Activated CD8-positive, alpha-beta memory T cell treated with anti-CD3 and anti-CD28 coated beads for 36 hours (primary cell): Measurements from ENCODE around the gene CPA5. TPM values are rescaled to one million over a fixed set of nuclear protein-coding genes. Genes with fewer than 3 reads are reported as not detected.

Source experiments
- CTCF ChIA-PET: fragments of 350-600 bp; sonication (Branson Sonifier 250); formaldehyde crosslinking; loops from one replicate; lab custom pipeline; 2021; ENCODE audit warnings: antibody characterized with exemption; lab: Charles Lee
- POLR2A ChIA-PET: fragments of 350-600 bp; sonication (Branson Sonifier 250); formaldehyde crosslinking; loops from one replicate; lab custom pipeline; 2021; ENCODE audit warnings: antibody characterized with exemption; lab: Charles Lee
- total RNA-seq, 2 experiments: library from RNA; stranded (reverse); gene quantifications; one replicate each; pipeline ENCODE4 v1.2.3, GENCODE V29; 2021

The CPA5 gene
- total RNA-seq, 2 experiments from 2014 or later, result 2.1 to 3.2 TPM

DNA sequence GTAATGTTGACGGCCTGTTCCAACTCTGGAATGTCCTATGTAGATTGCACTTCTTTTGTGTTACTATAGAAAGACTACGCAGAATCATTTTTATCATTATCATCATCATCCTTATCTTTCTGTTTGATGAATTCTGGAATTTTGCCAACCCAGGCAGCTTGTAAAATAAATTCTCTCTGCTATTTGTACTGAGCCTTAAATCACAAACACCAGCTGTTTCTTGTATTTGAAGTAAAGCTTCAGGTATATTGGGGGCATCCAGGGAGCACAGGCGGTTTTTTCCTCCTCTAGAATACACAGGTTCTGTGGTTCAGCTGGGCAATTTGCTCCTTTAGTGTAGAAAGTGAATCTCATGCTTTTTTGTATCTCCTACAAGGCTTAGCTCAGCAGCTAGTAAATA is 14.9 kb upstream of the CPA5 start:
- ChIA-PET CTCF (no interaction called here), POLR2A (no interaction called here)

DNA sequence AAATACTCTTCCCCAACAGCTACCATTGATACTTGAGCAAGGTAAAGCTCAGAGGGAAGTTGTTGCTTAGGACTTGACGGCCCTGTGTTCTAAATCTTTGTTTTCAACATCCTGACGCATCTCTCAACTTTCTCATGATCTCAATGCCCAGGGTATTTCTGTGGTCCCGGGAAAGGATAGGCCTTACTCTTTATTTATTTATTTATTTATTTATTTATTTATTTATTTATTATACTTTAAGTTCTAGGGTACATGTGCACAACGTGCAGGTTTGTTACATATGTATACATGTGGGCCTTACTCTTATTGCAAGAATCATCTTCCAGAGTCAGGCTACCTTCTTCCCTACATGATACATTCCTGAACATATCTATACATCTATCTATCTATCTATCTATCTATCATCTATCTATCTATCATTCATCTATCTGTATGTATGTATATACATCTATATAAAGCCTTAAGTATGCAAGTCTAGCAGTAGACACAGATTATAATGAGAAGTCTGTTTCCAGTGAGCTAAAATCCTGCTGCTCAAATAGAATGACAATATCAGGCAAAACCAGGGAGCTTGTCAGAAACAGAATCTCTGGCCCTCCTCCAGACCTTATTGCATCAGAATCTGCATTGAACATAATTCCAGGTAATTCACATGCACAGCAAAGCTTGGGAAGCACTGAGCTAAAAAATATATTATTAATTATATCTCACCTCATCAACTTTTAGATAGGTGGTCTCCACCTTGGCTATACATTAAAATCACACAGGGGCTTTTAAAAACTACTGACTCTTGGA is 12.2 kb upstream of the CPA5 start:
- POLR2A ChIA-PET, result no interaction called here
- CTCF ChIA-PET, result no interaction called here

DNA sequence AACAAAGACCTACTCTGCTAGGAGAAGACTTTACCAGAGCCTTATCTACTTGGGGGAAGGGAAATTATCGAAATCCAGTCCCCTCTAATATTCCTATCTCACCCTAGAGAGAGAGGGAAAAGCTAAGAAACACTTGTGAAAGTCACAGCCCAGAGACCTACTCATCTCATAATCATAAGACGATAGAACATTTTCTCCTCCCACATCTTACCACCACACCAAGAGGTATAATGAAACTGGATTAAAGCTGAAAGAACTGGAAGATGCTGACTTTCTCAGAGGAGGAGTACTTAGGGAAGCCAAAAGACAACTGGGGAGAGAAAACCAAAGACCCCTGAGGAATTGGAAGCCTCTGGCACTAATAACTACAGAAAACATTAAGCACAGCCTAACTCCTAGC is 10.8 kb upstream of the CPA5 start:
- POLR2A ChIA-PET, result no interaction called here
- CTCF ChIA-PET, result no interaction called here

DNA sequence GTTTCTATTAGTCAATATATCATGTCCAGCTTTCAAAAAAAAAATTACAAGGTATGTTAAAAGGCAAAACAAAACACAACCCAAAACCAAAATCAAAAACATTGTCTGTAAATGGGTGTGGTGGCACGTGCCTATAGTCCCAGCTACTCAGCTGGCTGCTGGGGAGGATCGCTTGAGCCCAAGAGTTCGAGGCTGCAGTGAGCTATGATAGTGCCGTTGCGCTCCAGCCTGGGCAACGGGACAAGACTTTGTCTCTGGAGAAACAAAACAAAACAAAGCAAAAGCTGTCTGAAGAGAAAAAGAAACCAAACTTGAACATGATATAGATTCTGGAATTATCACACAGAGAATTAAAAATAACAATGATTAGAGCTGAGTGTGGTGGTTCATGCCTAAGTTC is 10.3 kb upstream of the CPA5 start:
- POLR2A ChIA-PET, result no interaction called here
- CTCF ChIA-PET, result no interaction called here

DNA sequence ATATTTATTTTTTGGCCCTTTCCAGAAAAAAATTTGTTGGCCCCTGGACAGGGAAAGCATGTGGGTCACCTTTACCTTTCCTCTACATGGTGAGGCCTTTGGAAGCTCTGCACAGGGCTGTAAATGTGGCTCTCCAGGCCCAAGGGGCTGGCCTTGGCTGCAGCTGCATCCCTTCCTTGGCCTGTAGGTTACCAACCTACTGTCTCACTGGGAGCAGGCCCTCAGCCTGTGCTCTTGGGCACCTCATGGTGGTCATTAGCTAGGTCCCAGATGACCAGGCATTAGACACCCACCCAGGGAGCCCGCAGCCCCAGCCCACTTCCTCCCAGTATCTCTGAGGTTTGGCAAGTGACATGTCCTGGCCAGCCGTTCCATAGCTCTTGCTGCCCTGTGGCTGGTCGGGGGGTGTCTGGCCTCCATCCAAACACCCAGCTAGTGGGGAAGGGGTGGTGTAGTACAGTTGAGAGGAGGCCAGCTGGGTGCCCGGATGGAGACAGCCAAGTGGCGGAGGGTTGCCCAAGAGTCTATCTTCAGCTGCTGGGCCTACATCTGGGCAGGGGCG is 7.1 kb upstream of the CPA5 start:
- POLR2A ChIA-PET, result no interaction called here
- CTCF ChIA-PET, result no interaction called here

DNA sequence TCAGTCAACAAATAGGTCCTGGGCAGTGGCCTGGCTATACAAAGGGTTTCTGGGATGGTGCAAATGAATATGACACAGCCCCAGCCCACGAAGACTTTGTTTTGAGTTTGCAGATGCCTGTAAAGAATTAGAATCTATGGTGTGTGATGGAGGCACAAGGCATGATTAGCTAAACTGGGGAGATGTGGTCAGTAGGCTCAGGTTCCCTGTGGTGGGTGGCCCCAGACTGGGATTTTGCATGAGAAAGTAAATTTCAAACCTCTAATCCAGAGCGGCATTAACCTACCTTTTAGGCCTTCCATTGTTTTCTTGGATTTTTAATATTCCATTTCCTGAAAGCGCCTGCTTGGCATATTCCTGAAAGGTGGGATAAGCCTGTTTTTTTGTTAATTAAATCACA is 6.4 kb upstream of the CPA5 start:
- POLR2A ChIA-PET, result no interaction called here
- CTCF ChIA-PET, result no interaction called here

DNA sequence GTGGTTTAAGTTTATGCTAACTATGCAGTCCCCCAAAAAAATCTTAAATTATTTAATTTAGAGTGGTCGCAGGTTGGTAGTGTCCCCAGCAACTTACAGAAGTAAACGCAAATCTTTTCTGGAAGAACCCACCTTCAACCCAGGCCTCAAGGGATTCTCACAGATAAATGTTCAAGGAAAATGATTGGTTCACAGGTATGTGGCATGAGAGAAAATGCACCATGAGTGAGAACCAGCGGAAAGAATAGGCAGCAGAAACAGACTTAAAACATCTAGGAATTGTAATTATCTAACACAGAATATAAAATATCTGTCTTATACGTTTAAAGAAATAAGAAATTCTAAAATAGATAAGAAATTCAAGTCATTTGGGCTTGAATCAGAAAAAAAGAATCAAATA is 2.7 kb upstream of the CPA5 start:
- ChIA-PET POLR2A (no interaction called here), CTCF (no interaction called here)

DNA sequence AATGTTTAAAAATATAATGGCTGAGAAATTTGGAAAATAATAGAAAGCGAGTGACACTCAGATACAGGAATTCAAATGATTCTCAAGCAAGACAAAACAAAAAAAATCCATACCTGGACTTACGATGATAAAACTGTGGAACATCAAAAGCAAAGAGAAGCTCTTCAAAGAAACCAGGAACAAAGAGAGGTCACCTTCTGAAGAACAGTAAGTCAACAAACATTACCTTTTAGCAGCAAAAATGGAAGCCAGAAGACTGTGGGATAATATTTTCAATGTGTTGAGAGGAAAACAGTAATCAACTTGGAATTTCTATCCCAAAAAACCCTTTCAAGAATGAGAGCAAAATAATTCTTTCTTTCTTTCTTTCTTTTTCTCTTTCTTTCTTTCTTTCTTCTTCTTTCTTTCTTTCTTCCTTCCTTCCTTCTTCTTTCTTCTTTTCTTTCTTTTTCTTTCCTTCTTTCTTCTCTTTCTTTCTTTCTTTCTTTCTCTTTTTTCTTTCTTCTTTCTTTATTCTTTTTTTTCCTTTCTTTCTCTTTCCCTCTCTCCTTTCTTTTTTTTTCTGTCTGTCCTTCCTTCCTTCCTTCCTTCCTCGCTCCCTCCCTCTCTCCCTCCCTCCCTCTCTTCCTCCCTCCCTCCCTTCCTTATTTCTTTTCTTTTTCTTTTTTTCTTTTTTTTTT is 1.8 kb upstream of the CPA5 start:
- CTCF ChIA-PET, result no interaction called here
- POLR2A ChIA-PET, result no interaction called here

DNA sequence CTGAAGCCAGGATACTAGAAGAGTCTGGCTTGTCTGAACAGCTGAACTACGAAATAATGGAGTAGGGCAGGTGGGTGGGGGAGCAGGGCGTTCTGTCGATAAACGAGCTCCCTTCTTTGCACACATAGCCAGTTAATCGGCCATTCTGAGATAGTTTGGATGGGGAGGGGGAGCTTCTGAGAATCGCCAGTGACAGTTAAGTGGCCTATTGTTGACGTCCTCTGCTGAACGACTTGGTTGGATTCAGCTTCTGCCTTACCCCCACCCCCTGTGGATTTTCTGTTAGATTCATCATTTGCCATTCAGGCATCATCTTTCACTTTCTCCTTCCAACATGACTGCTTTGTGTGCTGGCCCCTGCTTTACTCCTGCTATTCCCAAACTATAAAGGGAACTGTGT is 520 bp downstream of the CPA5 start:
- ChIA-PET POLR2A (no interaction called here), CTCF (no interaction called here)

DNA sequence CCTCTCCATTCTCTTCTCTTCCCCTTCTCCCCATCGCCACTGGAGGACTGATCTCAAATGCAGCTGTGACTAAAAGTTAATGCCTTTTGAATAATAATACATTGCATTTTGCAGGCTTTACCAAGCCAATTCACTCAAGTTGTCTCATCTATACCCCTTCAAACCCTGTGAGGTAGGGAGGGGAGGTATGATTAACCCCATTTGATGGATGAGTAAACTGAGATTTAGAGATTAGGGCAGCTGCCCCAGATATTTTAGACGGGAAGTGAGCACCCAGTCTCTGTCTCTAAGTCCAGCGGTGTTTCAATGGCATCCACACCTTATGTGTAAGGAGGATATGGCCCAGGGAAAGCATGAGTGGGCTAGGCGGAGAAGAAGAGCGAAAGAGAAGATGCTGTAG is 1.1 kb downstream of the CPA5 start:
- ChIA-PET CTCF (no interaction called here), POLR2A (no interaction called here)

DNA sequence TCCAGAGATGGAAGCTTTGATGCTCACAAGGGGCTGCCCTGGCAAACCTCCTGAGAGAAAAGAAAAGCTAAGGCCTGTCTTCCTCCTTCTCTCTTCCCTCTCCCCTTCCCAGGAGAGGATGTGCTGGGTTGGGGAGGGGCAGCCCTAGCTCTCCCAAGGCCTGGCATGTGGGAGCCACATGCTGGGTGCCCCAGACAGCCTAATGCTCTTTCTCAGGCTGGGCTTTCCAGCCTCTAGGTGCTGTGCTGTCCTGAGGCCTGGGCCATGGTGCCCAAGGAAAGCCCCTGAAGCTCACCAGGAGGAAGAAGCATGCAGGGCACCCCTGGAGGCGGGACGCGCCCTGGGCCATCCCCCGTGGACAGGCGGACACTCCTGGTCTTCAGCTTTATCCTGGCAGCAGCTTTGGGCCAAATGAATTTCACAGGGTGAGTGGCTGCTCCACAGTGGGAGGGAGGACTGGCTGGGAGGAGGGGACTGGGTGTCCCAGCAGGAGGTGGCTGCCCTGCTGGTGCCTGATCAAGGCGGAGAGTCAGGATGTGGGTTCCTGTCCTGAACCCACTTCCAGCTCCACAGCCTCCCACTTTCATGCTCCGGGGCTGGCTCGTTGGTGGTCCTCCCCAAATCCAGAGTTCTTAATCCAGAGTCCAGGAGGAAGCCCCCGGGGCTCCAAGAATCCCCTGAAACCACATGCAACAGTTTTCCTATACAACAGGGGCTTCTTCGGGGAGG is 1.7 kb downstream of the CPA5 start:
- ChIA-PET POLR2A (no interaction called here), CTCF (no interaction called here)

DNA sequence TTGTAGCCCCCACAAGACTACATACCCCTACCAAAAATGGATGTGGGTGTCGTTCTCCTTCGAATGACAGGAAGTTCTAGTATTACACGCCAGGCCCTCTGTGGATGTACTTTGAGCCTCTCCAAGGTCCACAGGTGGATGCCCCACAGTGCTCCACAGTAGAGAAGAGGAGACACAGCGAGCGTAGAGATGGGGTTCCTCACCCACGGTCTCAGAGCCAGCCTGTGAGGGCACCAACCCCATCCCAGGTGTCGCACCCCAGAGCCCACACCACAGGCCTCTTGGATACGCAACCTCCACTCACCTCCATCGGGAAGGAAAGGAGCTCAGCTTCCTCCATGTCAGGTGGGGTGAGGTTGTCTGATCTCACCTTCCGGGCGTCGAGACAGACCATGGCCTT is 2.3 kb downstream of the CPA5 start:
- POLR2A ChIA-PET, result no interaction called here
- CTCF ChIA-PET, result no interaction called here

DNA sequence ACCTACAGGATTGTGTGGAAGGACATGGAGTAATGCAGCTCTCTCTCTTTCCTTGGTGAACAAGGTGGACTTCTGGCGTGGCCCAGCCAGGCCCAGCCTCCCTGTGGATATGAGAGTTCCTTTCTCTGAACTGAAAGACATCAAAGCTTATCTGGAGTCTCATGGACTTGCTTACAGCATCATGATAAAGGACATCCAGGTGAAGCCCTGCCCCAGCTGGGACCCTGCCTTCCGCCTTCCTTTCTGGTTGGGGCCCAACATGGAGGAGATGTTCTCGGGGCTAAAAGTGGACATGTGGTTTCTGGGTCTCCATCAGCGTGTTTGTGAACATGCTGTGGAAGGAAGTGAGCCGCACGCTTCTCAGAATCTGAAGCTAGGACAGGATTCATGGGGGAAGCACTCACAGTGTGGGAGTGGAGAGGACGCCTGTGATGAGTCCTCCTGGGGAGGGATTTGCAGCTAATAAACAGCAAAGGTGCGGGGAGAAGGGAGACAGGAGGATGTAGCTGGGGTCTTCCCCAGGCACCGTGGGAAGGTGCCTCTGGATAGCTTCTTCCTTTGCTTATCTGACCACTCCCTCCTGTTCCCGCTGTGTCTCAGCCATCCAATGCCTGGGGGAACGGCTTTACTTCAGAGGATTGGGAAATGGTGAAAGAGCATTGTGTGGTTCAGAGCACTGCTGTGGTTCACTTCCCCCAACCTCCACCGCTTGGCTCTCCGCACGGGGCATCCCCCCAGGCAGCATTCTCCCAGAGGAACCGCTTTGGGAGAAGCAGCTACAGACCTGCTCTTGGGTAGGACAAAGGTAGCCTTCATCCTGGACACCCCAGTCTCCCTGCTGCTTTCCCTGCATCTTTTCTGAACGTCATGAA is 5.5 kb downstream of the CPA5 start:
- POLR2A ChIA-PET, result no interaction called here
- CTCF ChIA-PET, result no interaction called here

DNA sequence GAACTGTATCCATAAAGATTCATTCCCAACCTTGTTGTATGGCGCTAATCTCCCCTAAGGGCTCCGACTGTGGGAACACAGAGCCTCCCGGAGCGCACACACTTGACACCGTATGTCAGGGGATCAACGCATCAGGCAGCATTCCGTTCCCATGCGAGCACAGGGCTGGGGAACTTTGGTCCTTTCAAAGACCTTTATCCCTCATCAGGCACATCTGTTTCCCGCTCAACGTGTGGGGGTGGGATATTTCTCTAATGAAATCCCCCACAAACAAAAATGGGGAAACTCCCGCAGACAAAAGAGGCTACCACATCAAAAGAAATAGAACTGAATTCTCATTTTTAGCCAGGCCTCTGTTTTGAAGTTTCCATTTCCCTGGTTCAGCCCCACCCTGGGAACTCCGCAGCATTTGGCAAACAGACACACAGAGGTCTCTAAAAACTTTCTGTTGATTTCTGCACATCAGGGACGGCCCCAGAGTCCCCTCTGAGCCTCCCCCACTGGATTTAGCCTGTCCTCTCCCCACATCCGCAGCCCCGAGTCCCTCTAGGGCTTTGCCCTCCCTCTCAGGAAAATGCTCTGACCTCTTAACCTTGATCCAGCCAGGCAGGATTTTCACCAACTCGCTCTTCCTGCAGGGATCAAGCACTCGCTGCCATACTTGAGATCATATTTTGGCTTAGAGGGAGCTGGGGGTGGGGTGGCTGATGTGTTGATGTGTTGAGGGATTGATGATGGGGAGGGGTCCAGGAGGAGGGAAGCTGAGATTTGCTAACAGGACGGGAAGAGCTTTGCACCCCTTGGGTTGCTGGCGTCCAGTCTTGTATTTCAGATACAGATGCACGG is 6.6 kb downstream of the CPA5 start:
- ChIA-PET CTCF (no interaction called here), POLR2A (no interaction called here)

DNA sequence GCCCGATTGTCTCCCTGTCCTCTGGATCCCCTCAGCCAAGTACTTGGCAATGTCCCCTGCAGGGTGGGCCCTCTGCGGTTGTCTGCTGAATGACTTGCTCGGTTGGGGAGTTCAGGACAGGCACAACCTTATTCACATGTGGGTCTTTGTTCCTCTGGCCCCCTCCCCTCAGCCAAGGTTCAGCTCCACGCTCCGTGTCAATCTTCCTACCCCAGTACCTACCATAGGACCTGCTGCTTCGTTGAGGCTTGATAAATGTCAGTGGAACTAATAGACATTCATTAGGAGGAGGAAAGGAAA is 7.1 kb downstream of the CPA5 start:
- CTCF ChIA-PET, result no interaction called here
- POLR2A ChIA-PET, result no interaction called here

DNA sequence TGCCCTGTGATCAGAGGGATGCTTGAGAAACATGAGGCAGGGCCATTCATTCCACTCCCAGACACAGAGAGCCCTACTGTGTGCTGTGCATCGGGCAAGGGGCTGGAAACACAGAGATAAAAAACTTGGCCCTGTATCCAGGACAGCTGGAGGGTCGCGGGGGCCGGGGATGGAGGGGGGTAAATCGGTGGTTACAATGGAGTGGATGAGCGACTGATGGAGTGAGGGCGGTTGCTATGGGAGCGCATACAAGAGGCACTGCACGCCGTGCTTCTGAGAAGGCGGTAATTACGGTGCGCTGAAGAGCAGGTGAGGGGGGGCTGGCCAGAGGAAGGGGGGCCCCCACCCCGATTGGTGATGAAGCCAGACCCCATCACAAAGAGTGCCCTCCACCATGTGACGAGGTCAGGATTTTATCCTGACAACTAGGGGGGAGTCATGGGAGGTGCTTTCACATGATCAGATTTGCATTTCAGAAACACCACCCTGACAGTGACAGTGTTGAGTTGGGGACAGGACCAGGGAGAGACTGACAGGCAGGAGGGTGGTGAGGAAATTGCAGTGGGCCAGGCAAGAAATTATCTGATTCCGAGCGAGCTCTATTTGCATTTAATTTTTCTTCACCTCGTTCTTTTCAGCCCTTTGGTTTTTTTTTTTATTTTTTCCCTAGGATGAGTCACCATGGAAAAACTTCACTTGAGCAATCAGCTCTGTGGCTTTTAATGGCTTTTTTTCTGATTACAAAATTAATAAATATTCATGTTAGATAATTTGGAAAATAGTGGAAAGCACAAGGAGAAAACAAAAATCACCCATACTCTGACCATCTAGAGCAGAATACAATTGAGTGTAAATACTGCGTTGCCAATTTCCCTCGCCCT is 7.8 kb downstream of the CPA5 start:
- POLR2A ChIA-PET, result no interaction called here

DNA sequence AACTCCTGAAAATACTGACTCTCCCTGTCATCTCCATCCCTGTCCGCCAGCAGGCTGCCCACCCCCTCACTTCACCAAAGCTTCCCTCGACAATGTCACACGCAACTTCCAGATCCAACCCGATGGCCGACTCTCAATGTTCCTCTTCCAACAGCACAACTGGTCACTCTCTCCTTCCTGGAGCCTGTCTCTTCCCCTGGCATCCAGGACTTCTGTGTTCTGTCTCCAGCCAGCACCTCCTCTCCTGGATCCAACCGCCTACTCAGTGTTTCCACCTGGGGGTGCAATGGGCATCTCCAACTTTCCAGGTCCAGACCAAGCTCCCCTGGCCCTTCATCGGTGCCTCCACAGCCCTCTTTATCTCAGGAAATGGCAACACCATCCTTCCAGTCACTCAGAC is 8.6 kb downstream of the CPA5 start:
- CTCF ChIA-PET, result no interaction called here
- POLR2A ChIA-PET, result no interaction called here

More for the DNA sequence above, 7.8 kb downstream of the CPA5 start:
- CTCF ChIA-PET, result no interaction called here
